Neuronal stem cell (in vitro differentiated cells): ENCODE results near the gene NSMF.

Source experiments
- DNase-seq: peaks from one replicate; pipeline ENCODE4 v3.0.0-alpha.2; 2013; ENCODE audit warnings: low spot score
- H2AFZ ChIP-seq: one replicate; pipeline ENCODE4 v1.6.1; 2013; ENCODE audit warnings: mild to moderate bottlenecking, low read length, inconsistent platforms
- H2AK5ac ChIP-seq: 2 replicates; pipeline ENCODE4 v1.6.1; 2013; ENCODE audit warnings: low read depth, mild to moderate bottlenecking, inconsistent platforms, low read length, moderate library complexity, mixed read lengths
- H2BK120ac ChIP-seq: 2 replicates; pipeline ENCODE4 v1.6.1; 2013; ENCODE audit warnings: low read depth, mild to moderate bottlenecking, inconsistent platforms, low read length, moderate library complexity, mixed read lengths
- H2BK12ac ChIP-seq: one replicate; pipeline ENCODE4 v1.6.1; 2013; ENCODE audit warnings: low read length, inconsistent platforms
- H2BK15ac ChIP-seq: 2 replicates; pipeline ENCODE4 v1.6.1; 2013; ENCODE audit warnings: mild to moderate bottlenecking, low read length, inconsistent platforms, mixed read lengths
- H2BK5ac ChIP-seq: one replicate; pipeline ENCODE4 v1.6.1; 2013; ENCODE audit warnings: inconsistent platforms, mild to moderate bottlenecking, low read length, moderate library complexity
- H3K14ac ChIP-seq: one replicate; pipeline ENCODE4 v1.6.1; 2013; ENCODE audit warnings: low read length, inconsistent platforms
- H3K18ac ChIP-seq: 2 replicates; pipeline ENCODE4 v1.6.1; 2013; ENCODE audit warnings: low read length, inconsistent platforms
- H3K23ac ChIP-seq: 2 replicates; pipeline ENCODE4 v1.6.1; 2013; ENCODE audit warnings: low read depth, mild to moderate bottlenecking, mixed read lengths, low read length, inconsistent platforms; ENCODE audit not compliant: poor library complexity
- H3K27ac ChIP-seq: replicated peaks from 3 replicates; pipeline ENCODE4 v1.5.1; 2013; ENCODE audit warnings: low read length, inconsistent platforms
- H3K27me3 ChIP-seq, 3 experiments: 2 replicates each; pipeline ENCODE4 v1.6.1; 2013; ENCODE audit warnings: low read length in 3 of 3, mild to moderate bottlenecking in 2 of 3, inconsistent platforms in 1 of 3, low read depth in 1 of 3, mixed read lengths in 1 of 3, moderate library complexity in 1 of 3; ENCODE audit not compliant: control insufficient read depth in 3 of 3, insufficient read depth in 3 of 3
- H3K36me3 ChIP-seq, 2 donors: replicated peaks in 1 of 2; 2 replicates each; pipeline ENCODE4 v1.6.1; 2013; ENCODE audit warnings: low read length in 2 of 2; ENCODE audit not compliant: control insufficient read depth in 2 of 2, insufficient read depth in 2 of 2
- H3K4ac ChIP-seq: 2 replicates; pipeline ENCODE4 v1.6.1; 2013; ENCODE audit warnings: inconsistent platforms, mild to moderate bottlenecking, low read length, moderate library complexity
- H3K4me1 ChIP-seq, 2 donors: 1 replicate in 1 of 2; 2 replicates in 1 of 2; pipeline ENCODE4 v1.6.1; 2013; ENCODE audit warnings: low read length in 2 of 2, low read depth in 1 of 2; ENCODE audit not compliant: control insufficient read depth in 2 of 2, insufficient read depth in 1 of 2
- H3K4me2 ChIP-seq: one replicate; pipeline ENCODE4 v1.6.1; 2013; ENCODE audit warnings: mild to moderate bottlenecking, low read length, inconsistent platforms; ENCODE audit not compliant: insufficient read depth, poor library complexity, severe bottlenecking
- H3K4me3 ChIP-seq, 2 donors: 2 replicates each; pipeline ENCODE4 v1.5.1; 2013; ENCODE audit warnings: low read length in 2 of 2, mild to moderate bottlenecking in 2 of 2, inconsistent platforms in 1 of 2, moderate library complexity in 1 of 2
- H3K79me1 ChIP-seq: one replicate; pipeline ENCODE4 v1.6.1; 2013; ENCODE audit warnings: low read depth, mild to moderate bottlenecking, inconsistent platforms, low read length, moderate library complexity
- H3K9ac ChIP-seq: one replicate; pipeline ENCODE4 v1.6.1; 2013; ENCODE audit warnings: mild to moderate bottlenecking, low read depth, low read length, inconsistent platforms; ENCODE audit not compliant: poor library complexity
- H3K9me3 ChIP-seq, 2 donors: replicated peaks in 1 of 2; 2 replicates each; pipeline versions ENCODE3 to v1.6.1; 2013; ENCODE audit warnings: low read length in 2 of 2, mild to moderate bottlenecking in 2 of 2, inconsistent platforms in 1 of 2, low read depth in 1 of 2, mixed read lengths in 1 of 2, moderate library complexity in 1 of 2; ENCODE audit not compliant: control insufficient read depth in 2 of 2, insufficient read depth in 1 of 2
- H4K8ac ChIP-seq: one replicate; pipeline ENCODE4 v1.6.1; 2013; ENCODE audit warnings: low read depth, mild to moderate bottlenecking, inconsistent platforms, low read length, moderate library complexity
- H4K91ac ChIP-seq: one replicate; pipeline ENCODE4 v1.6.1; 2013; ENCODE audit warnings: low read length, low read depth, mild to moderate bottlenecking, inconsistent platforms; ENCODE audit not compliant: poor library complexity
- WGBS, 2 donors: extraction: QIAGEN DNeasy Blood & Tissue Kit; methylation state at CpG; one replicate each; pipeline ENCODE4 v1.1.7; 2013; ENCODE audit warnings: missing lambda C conversion rate in 2 of 2, mixed read lengths in 1 of 2; ENCODE audit not compliant: insufficient read length in 2 of 2, insufficient replicate concordance in 1 of 2; ENCODE audit errors: extremely low coverage in 2 of 2; 5-methylcytosine and 5-hydroxymethylcytosine counted together

Gene NSMF

GRCh38 chr9:137409515-137409914 is 49.6 kb downstream of the NSMF start:
- Histone ChIP-seq H2BK120ac (no peak overlapping the region), H2AK5ac (no peak overlapping the region), H2BK12ac (no peak overlapping the region), H3K4me1 (peaks cover 10 to 15% of the 10 kb centered on the region in 2 donors), H3K9me3 (no peaks in the 10 kb centered on the region), H3K27me3 (peaks cover 0 to 3% (median 0%) of the 10 kb centered on the region in 3 experiments), H3K18ac (no peak overlapping the region), H3K4ac (no peak overlapping the region), H3K4me2 (no peak overlapping the region), H3K27ac (no peak overlapping the region), H3K4me3 (no peak overlapping the region), H2BK15ac (no peak overlapping the region), H2AFZ (no peak overlapping the region), H3K23ac (no peak overlapping the region), H3K36me3 (no peaks in the 10 kb centered on the region), H3K79me1 (peaks cover 9% of the 10 kb centered on the region), H4K8ac (no peak overlapping the region), H3K14ac (no peak overlapping the region), H4K91ac (no peak overlapping the region), H3K9ac (no peak overlapping the region), H2BK5ac (peak overlapping the region; percentile 39)
- WGBS, 2 donors: no CpG with 5 or more reads among the region's 11 CpGs
- DNase-seq: no peak

- Histone ChIP-seq H2BK12ac (no peak overlapping the region), H3K79me1 (peaks cover 9% of the 10 kb centered on the region), H3K4me3 (no peak overlapping the region), H3K27ac (no peak overlapping the region), H3K18ac (no peak overlapping the region), H4K8ac (no peak overlapping the region), H3K14ac (no peak overlapping the region), H2BK15ac (no peak overlapping the region), H3K4me1 (peaks cover 10 to 15% of the 10 kb centered on the region in 2 donors), H3K4me2 (no peak overlapping the region), H2AFZ (no peak overlapping the region), H3K23ac (no peak overlapping the region), H3K36me3 (no peaks in the 10 kb centered on the region), H2AK5ac (peak overlapping the region; percentile 20), H3K27me3 (peaks cover 0 to 3% (median 0%) of the 10 kb centered on the region in 3 experiments), H3K9me3 (no peaks in the 10 kb centered on the region), H4K91ac (no peak overlapping the region), H3K4ac (no peak overlapping the region), H2BK5ac (peak overlapping the region; percentile 2), H2BK120ac (no peak overlapping the region), H3K9ac (no peak overlapping the region)
- DNase-seq: no peak
- no CpG with 5 or more reads among the region's 24 CpGs for WGBS, 2 donors
These were observed 50.3 kb downstream of the NSMF start for GRCh38 chr9:137408651-137409405.

DNA sequence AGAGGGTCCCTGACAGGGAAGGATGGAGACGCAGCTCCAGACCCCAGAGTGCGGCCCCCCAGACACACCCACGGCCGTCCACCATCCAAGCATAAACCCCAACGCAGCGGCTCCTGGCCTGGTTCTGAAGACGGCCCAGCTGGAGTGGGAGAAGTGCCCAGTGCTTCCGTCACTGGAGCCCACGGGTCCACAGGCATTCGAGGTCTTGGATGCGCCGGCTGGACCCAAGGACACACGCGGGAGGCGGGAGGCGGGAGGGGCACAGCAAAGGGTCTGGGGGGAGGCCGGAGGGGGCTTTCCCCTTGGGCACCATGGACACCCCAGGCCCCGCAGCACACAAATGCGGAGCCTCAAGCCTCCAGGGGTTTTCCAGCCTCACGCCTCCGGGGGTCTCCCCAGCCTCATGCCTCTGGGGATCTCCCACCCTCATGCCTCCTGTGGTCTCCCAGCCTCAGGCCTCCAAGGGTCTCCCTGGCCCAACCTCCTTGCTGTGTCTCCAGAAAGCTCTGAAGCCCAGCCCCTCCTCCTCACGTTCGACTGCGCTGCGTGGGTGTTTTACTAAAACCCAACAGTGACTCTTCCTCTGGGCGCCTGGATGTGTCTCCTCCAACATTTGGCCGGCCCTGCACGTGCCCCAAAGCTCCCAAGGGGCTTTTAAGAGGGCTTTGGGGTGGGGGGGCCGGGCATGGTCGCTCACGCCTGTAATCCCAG is 51.4 kb downstream of the NSMF start:
- no peak overlapping the region for H3K4me3 ChIP-seq
- peak overlapping the region; percentile 65 for H3K23ac ChIP-seq
- H3K18ac ChIP-seq: peak overlapping the region; percentile 97
- H3K36me3 ChIP-seq: no peaks in the 10 kb centered on the region
- H2BK15ac ChIP-seq: peak overlapping the region; percentile 96
- H2BK5ac ChIP-seq: peak overlapping the region; percentile 75
- DNase-seq: no peak
- H2BK120ac ChIP-seq: peak overlapping the region; percentile 61
- peaks cover 9% of the 10 kb centered on the region for H3K79me1 ChIP-seq
- H4K8ac ChIP-seq: peak overlapping the region; percentile 17
- peaks cover 0 to 5% (median 0%) of the 10 kb centered on the region in 3 experiments for H3K27me3 ChIP-seq
- H3K4me2 ChIP-seq: peak overlapping the region; percentile 65
- no peaks in the 10 kb centered on the region for H3K9me3 ChIP-seq
- peak overlapping the region; percentile 99 for H2AK5ac ChIP-seq
- no peak overlapping the region for H3K4ac ChIP-seq
- H2BK12ac ChIP-seq: peak overlapping the region; percentile 58
- no peak overlapping the region for H3K9ac ChIP-seq
- peak overlapping the region; percentile 97 for H3K14ac ChIP-seq
- H3K27ac ChIP-seq: no peak overlapping the region
- H4K91ac ChIP-seq: peak overlapping the region; percentile 85
- H3K4me1 ChIP-seq: peaks cover 10 to 15% of the 10 kb centered on the region in 2 donors
- H2AFZ ChIP-seq: peak overlapping the region; percentile 90
- no CpG with 5 or more reads among the region's 31 CpGs for WGBS, 2 donors
